ENCODE results near the gene RIOK1.

RIOK1 gene

DNA sequence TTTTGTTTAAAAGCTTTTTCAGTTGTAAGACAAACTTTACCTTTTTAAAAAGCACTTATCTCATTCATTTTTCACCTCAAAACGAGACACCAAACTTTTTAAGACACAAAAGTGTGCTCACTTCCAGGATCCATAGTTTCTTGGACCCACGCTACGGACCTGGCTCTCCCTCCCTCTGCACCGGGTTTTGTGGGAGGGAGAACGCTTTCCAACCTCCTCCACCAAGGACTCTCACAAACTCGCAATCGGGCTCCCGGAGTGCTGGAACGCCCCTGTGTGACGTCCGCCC is 502 bp upstream of the RIOK1 start:
- Histone ChIP-seq H3K9ac (ENCODE audit: low read depth, low read length) (peak overlapping the region; percentile 89), H3K4me1 (ENCODE audit: insufficient read depth, low read length) (peaks cover 5% of the 10 kb centered on the region; the same call in 1 of the 2 replicates), H3K9me3 (ENCODE audit: control insufficient read depth, insufficient read depth, low read length) (no peaks in the 10 kb centered on the region), H3K36me3 (ENCODE audit: insufficient read depth, low read length) (peaks cover 6% of the 10 kb centered on the region; the same call in 1 of the 2 replicates)

DNA sequence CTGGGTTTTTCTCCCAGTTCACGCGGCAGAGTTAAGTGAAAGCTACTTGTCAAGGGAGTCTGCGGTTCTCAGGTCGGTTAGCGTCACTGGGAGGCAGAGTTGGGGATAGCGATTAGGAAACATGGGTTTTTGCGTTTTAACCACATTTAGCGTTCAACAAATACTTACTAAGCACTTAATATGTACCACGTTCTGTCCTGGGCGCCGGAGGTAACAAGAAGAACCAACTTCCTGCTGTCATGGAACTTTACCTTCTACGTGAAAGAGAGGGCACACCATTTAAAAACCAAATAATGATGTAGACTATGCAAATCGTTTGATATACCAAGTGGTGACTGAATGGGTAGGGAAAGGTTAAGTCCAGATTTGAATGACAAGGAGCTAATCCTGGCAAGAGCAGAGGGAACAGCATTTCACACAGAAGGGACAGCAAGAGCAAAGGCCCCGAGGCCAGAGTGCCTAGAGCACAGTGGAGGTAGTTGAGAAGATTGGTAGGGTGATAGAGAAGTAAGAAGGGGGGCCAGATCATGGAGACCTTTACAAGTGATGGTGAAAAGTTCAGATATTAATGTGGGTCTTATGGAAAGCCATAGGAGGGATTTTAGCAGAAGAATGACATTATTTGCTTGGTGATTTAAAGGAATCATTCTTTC is 744 bp downstream of the RIOK1 start:
- Histone ChIP-seq H3K4me1 (ENCODE audit: insufficient read depth, low read length) (peaks cover 5% of the 10 kb centered on the region; the same call in 1 of the 2 replicates), H3K9me3 (ENCODE audit: control insufficient read depth, insufficient read depth, low read length) (no peaks in the 10 kb centered on the region), H3K36me3 (ENCODE audit: insufficient read depth, low read length) (peaks cover 6% of the 10 kb centered on the region; the same call in 1 of the 2 replicates), H3K9ac (ENCODE audit: low read depth, low read length) (peak overlapping the region; percentile 89)

DNA sequence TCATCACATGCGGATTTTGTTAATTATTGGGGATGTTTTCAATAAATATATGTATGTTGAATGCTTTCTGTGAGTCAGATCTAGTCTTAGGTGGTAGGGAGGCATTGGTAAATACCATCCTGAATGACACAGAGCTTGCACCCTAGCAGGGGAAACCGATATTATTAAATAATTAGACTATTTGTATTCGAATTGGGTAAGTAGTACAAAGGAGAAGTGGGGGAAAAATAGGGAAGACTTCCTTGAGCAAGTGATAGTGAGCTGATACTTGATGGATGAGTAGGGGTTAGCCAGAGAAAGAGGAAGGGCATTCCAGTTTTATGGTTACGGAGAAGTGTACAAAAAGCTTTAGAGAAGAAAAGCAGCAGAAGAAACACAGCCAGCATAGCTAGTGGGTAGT is 1.5 kb downstream of the RIOK1 start:
- Histone ChIP-seq H3K36me3 (ENCODE audit: insufficient read depth, low read length) (peaks cover 10% of the 10 kb centered on the region), H3K4me1 (ENCODE audit: insufficient read depth, low read length) (peaks cover 5% of the 10 kb centered on the region; the same call in 1 of the 2 replicates), H3K9me3 (ENCODE audit: control insufficient read depth, insufficient read depth, low read length) (no peaks in the 10 kb centered on the region), H3K9ac (ENCODE audit: low read depth, low read length) (no peak overlapping the region; the same call in 1 of the 2 replicates)

GRCh38 chr6:7392402-7392801 is 2.8 kb downstream of the RIOK1 start:
- no peaks in the 10 kb centered on the region for H3K9me3 ChIP-seq (ENCODE audit: control insufficient read depth, insufficient read depth, low read length)
- no peak overlapping the region for H3K9ac ChIP-seq (ENCODE audit: low read depth, low read length)
- H3K36me3 ChIP-seq (ENCODE audit: insufficient read depth, low read length) = peaks cover 10% of the 10 kb centered on the region
- peaks cover 5% of the 10 kb centered on the region; the same call in 1 of the 2 replicates for H3K4me1 ChIP-seq (ENCODE audit: insufficient read depth, low read length)

- Histone ChIP-seq H3K4me1 (ENCODE audit: insufficient read depth, low read length) (no peaks in the 10 kb centered on the region), H3K9me3 (ENCODE audit: control insufficient read depth, insufficient read depth, low read length) (no peaks in the 10 kb centered on the region), H3K9ac (ENCODE audit: low read depth, low read length) (no peak overlapping the region), H3K36me3 (ENCODE audit: insufficient read depth, low read length) (peaks cover 29% of the 10 kb centered on the region)
These were observed 11.5 kb downstream of the RIOK1 start for GRCh38 chr6:7401075-7401474.

DNA sequence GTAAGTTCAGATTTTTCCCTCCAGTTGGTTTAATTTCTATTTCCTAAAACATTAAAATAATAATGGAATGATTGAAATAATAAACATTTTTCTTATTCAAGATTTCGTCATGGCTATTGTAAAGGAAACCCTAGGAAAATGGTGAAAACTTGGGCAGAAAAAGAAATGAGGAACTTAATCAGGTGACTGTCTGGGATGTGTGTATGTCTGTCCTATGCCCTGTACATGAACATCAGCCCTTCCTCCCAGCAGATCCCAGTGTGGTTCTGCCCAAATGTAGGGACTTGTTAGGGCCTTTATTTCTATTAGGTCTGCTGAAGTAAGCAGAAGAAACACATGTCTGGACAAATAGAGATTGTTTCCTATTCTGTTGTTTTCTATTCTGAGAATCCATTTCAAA is 13.1 kb downstream of the RIOK1 start:
- no peaks in the 10 kb centered on the region for H3K4me1 ChIP-seq (ENCODE audit: insufficient read depth, low read length)
- no peak overlapping the region for H3K9ac ChIP-seq (ENCODE audit: low read depth, low read length)
- no peaks in the 10 kb centered on the region for H3K9me3 ChIP-seq (ENCODE audit: control insufficient read depth, insufficient read depth, low read length)
- H3K36me3 ChIP-seq (ENCODE audit: insufficient read depth, low read length) = peaks cover 38% of the 10 kb centered on the region

- H3K4me1 ChIP-seq (ENCODE audit: insufficient read depth, low read length) = no peaks in the 10 kb centered on the region
- H3K36me3 ChIP-seq (ENCODE audit: insufficient read depth, low read length) = peaks cover 35% of the 10 kb centered on the region
- no peak overlapping the region for H3K9ac ChIP-seq (ENCODE audit: low read depth, low read length)
- H3K9me3 ChIP-seq (ENCODE audit: control insufficient read depth, insufficient read depth, low read length) = no peaks in the 10 kb centered on the region
These were observed 14.9 kb downstream of the RIOK1 start for GRCh38 chr6:7404546-7404945.

- H3K36me3 ChIP-seq (ENCODE audit: insufficient read depth, low read length) = peaks cover 39% of the 10 kb centered on the region
- no peaks in the 10 kb centered on the region for H3K4me1 ChIP-seq (ENCODE audit: insufficient read depth, low read length)
- no peaks in the 10 kb centered on the region for H3K9me3 ChIP-seq (ENCODE audit: control insufficient read depth, insufficient read depth, low read length)
- H3K9ac ChIP-seq (ENCODE audit: low read depth, low read length) = no peak overlapping the region
These were observed 17.1 kb downstream of the RIOK1 start for GRCh38 chr6:7406743-7407142.

- H3K9ac ChIP-seq (ENCODE audit: low read depth, low read length) = no peak overlapping the region
- peaks cover 30% of the 10 kb centered on the region for H3K36me3 ChIP-seq (ENCODE audit: insufficient read depth, low read length)
- H3K4me1 ChIP-seq (ENCODE audit: insufficient read depth, low read length) = peaks cover 13% of the 10 kb centered on the region
- no peaks in the 10 kb centered on the region for H3K9me3 ChIP-seq (ENCODE audit: control insufficient read depth, insufficient read depth, low read length)
These were observed 20.1 kb downstream of the RIOK1 start for GRCh38 chr6:7409740-7410139.

DNA sequence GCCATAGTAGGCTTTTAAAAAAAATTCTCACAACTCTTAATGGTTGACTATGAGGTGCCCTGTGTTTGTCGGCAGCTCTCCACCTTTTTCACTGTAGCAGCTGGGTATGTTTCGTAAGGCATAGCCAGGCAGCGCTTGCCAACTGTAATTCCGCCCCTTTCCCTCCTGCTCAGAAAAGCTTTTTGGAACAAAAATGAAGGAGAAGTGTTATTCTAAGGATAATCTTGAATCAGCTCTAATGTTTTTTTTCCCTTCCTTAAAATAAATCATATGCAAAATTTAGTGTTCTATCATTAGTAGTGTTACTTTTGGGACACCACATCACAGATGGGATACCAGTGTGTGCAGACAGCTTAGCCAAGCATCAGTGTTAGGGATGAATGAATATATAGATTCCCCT is 21.2 kb downstream of the RIOK1 start:
- H3K4me1 ChIP-seq (ENCODE audit: insufficient read depth, low read length) = peaks cover 13% of the 10 kb centered on the region
- no peak overlapping the region for H3K9ac ChIP-seq (ENCODE audit: low read depth, low read length)
- H3K36me3 ChIP-seq (ENCODE audit: insufficient read depth, low read length) = peaks cover 24% of the 10 kb centered on the region
- no peaks in the 10 kb centered on the region for H3K9me3 ChIP-seq (ENCODE audit: control insufficient read depth, insufficient read depth, low read length)

- no peaks in the 10 kb centered on the region for H3K9me3 ChIP-seq (ENCODE audit: control insufficient read depth, insufficient read depth, low read length)
- peaks cover 13% of the 10 kb centered on the region for H3K4me1 ChIP-seq (ENCODE audit: insufficient read depth, low read length)
- H3K36me3 ChIP-seq (ENCODE audit: insufficient read depth, low read length) = peaks cover 24% of the 10 kb centered on the region
- H3K9ac ChIP-seq (ENCODE audit: low read depth, low read length) = no peak overlapping the region
These were observed 21.7 kb downstream of the RIOK1 start for GRCh38 chr6:7411328-7411727.

- Histone ChIP-seq H3K9ac (ENCODE audit: low read depth, low read length) (no peak overlapping the region), H3K36me3 (ENCODE audit: insufficient read depth, low read length) (peaks cover 15% of the 10 kb centered on the region), H3K9me3 (ENCODE audit: control insufficient read depth, insufficient read depth, low read length) (no peaks in the 10 kb centered on the region), H3K4me1 (ENCODE audit: insufficient read depth, low read length) (peaks cover 13% of the 10 kb centered on the region)
These were observed 23.7 kb downstream of the RIOK1 start for GRCh38 chr6:7413151-7413823.

DNA sequence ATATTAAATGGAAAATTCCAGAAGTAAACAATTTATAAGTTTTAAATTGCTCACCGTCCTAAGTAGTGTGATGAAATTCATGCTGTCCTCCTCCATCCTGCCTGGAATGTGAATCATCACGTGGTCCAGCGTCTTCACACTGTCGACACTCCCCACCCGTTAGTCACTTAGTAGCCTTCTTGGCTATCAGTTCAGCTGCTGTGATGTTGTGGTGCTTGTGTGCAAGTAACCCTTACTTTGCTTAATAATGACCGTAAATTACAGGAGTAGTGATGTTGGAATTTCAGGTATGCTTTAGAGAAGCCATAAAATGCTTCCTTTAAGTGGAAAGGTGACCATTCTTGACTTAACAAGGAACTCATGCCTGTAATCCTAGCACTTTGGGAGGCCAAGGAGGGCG is 25.2 kb downstream of the RIOK1 start:
- Histone ChIP-seq H3K9me3 (ENCODE audit: control insufficient read depth, insufficient read depth, low read length) (no peaks in the 10 kb centered on the region), H3K36me3 (ENCODE audit: insufficient read depth, low read length) (peaks cover 15% of the 10 kb centered on the region), H3K4me1 (ENCODE audit: insufficient read depth, low read length) (peaks cover 13% of the 10 kb centered on the region), H3K9ac (ENCODE audit: low read depth, low read length) (no peak overlapping the region)

- Histone ChIP-seq H3K4me1 (ENCODE audit: insufficient read depth, low read length) (peaks cover 20% of the 10 kb centered on the region), H3K9me3 (ENCODE audit: control insufficient read depth, insufficient read depth, low read length) (no peaks in the 10 kb centered on the region), H3K36me3 (ENCODE audit: insufficient read depth, low read length) (peaks cover 7% of the 10 kb centered on the region), H3K9ac (ENCODE audit: low read depth, low read length) (no peak overlapping the region)
These were observed 28.1 kb downstream of the RIOK1 start for GRCh38 chr6:7417684-7418083.

GRCh38 chr6:7418238-7418905 is 28.8 kb downstream of the RIOK1 start:
- Histone ChIP-seq H3K9ac (ENCODE audit: low read depth, low read length) (no peak overlapping the region), H3K9me3 (ENCODE audit: control insufficient read depth, insufficient read depth, low read length) (no peaks in the 10 kb centered on the region), H3K4me1 (ENCODE audit: insufficient read depth, low read length) (peaks cover 20% of the 10 kb centered on the region), H3K36me3 (ENCODE audit: insufficient read depth, low read length) (peaks cover 7% of the 10 kb centered on the region)

All from ES-I3 (cell line).